WTC11 (cell line): ENCODE measurements around the gene CLNK.

Experiments used
- CREB1 ChIP-seq: sonication (generic); formaldehyde crosslinking; IDR thresholded peaks from 2 replicates; pipeline ENCODE4 v1.8.0; 2023; ENCODE audit warnings: mild to moderate bottlenecking, missing genetic modification reagents
- GABPB1 ChIP-seq: sonication (generic); formaldehyde crosslinking; IDR thresholded peaks from 2 replicates; pipeline ENCODE4 v1.8.1; 2023; ENCODE audit warnings: mild to moderate bottlenecking, missing genetic modification reagents
- GRHL2 ChIP-seq: fragments of 250-450 bp; sonication (Bioruptor Pico); IDR thresholded peaks from 2 replicates; pipeline ENCODE4 v1.8.0; 2022; ENCODE audit warnings: mild to moderate bottlenecking, moderate library complexity; ENCODE audit not compliant: insufficient replicate concordance, severe bottlenecking
- JAZF1 ChIP-seq: fragments of 250-450 bp; sonication (Bioruptor Pico); IDR thresholded peaks from 2 replicates; pipeline ENCODE4 v1.9.0; 2021; ENCODE audit warnings: moderate library complexity, mild to moderate bottlenecking, inconsistent platforms
- JUN ChIP-seq: sonication (generic); formaldehyde crosslinking; IDR thresholded peaks from 2 replicates; pipeline ENCODE4 v1.8.0; 2023; ENCODE audit warnings: mild to moderate bottlenecking, missing genetic modification reagents
- SOX15 ChIP-seq: fragments of 250-450 bp; sonication (Bioruptor Pico); IDR thresholded peaks from 2 replicates; pipeline ENCODE4 v1.9.0; 2021; ENCODE audit warnings: mild to moderate bottlenecking
- ZNF121 ChIP-seq: sonication (generic); formaldehyde crosslinking; IDR thresholded peaks from 2 replicates; pipeline ENCODE4 v1.8.0; 2023; ENCODE audit warnings: missing genetic modification reagents
- ZNF232 ChIP-seq: sonication (generic); formaldehyde crosslinking; IDR thresholded peaks from 2 replicates; pipeline ENCODE4 v1.8.0; 2022; ENCODE audit warnings: mild to moderate bottlenecking, missing genetic modification reagents
- TF ChIP-seq, protein P1 (sequence below): fragments of 200-600 bp; IDR thresholded peaks from 2 replicates; pipeline ENCODE4 v1.8.0; 2022; ENCODE audit warnings: antibody characterized with exemption
- TF ChIP-seq, protein P2 (sequence below): sonication (generic); formaldehyde crosslinking; IDR thresholded peaks from 2 replicates; pipeline ENCODE4 v1.8.1; 2023; ENCODE audit warnings: mild to moderate bottlenecking, missing genetic modification reagents, moderate library complexity
- TF ChIP-seq, protein P3 (sequence below): sonication (generic); formaldehyde crosslinking; IDR thresholded peaks from 2 replicates; pipeline ENCODE4 v1.8.1; 2023; ENCODE audit warnings: mild to moderate bottlenecking, moderate library complexity, missing genetic modification reagents

DNA sequence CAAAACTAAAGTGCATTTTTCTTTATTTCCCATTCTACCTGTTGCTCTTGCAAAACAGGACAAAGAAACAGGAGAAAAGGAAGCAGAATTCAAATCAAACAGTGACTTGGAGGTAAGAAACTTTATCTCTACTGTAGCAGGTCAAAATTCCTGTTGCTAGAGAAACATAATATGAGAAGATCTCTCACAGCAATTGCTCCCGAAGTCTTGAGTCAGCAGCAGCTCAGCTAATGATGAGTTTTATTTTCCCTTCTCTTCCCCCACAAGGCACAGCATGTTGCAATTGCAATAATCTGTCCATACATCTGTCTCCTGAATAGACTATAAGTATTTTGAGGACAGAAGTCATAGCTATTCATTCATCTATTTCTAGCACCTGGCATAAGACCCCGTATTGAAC, 112.7 kb downstream of the CLNK start:
- TF ChIP-seq JUN (no peak), GABPB1 (CRISPR knock-in tag) (no peak), CREB1 (CRISPR knock-in tag) (no peak), ZNF121 (CRISPR knock-in tag) (no peak), SOX15 (CRISPR knock-in tag) (no peak), JAZF1 (CRISPR knock-in tag) (no peak), ZNF232 (no peak), GRHL2 (CRISPR knock-in tag) (no peak)
- TF ChIP-seq, protein P1, sequence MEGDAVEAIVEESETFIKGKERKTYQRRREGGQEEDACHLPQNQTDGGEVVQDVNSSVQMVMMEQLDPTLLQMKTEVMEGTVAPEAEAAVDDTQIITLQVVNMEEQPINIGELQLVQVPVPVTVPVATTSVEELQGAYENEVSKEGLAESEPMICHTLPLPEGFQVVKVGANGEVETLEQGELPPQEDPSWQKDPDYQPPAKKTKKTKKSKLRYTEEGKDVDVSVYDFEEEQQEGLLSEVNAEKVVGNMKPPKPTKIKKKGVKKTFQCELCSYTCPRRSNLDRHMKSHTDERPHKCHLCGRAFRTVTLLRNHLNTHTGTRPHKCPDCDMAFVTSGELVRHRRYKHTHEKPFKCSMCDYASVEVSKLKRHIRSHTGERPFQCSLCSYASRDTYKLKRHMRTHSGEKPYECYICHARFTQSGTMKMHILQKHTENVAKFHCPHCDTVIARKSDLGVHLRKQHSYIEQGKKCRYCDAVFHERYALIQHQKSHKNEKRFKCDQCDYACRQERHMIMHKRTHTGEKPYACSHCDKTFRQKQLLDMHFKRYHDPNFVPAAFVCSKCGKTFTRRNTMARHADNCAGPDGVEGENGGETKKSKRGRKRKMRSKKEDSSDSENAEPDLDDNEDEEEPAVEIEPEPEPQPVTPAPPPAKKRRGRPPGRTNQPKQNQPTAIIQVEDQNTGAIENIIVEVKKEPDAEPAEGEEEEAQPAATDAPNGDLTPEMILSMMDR: no peak
- TF ChIP-seq, protein P2, sequence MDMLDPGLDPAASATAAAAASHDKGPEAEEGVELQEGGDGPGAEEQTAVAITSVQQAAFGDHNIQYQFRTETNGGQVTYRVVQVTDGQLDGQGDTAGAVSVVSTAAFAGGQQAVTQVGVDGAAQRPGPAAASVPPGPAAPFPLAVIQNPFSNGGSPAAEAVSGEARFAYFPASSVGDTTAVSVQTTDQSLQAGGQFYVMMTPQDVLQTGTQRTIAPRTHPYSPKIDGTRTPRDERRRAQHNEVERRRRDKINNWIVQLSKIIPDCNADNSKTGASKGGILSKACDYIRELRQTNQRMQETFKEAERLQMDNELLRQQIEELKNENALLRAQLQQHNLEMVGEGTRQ (CRISPR knock-in tag): no peak
- TF ChIP-seq, protein P3, sequence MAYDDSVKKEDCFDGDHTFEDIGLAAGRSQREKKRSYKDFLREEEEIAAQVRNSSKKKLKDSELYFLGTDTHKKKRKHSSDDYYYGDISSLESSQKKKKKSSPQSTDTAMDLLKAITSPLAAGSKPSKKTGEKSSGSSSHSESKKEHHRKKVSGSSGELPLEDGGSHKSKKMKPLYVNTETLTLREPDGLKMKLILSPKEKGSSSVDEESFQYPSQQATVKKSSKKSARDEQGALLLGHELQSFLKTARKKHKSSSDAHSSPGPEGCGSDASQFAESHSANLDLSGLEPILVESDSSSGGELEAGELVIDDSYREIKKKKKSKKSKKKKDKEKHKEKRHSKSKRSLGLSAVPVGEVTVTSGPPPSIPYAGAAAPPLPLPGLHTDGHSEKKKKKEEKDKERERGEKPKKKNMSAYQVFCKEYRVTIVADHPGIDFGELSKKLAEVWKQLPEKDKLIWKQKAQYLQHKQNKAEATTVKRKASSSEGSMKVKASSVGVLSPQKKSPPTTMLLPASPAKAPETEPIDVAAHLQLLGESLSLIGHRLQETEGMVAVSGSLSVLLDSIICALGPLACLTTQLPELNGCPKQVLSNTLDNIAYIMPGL (CRISPR knock-in tag): no peak
